Measurements from ENCODE around the gene TOLLIP. TPM values are rescaled to one million over a fixed set of nuclear protein-coding genes. Genes with fewer than 3 reads are reported as not detected.

Gene TOLLIP
- total and polyA plus RNA-seq, 9 of the 15 experiments (the other 6 are each of a cell fraction or from before 2014, with no cell fraction given): 0.23 to 22.8 (median 7.1) TPM

DNA sequence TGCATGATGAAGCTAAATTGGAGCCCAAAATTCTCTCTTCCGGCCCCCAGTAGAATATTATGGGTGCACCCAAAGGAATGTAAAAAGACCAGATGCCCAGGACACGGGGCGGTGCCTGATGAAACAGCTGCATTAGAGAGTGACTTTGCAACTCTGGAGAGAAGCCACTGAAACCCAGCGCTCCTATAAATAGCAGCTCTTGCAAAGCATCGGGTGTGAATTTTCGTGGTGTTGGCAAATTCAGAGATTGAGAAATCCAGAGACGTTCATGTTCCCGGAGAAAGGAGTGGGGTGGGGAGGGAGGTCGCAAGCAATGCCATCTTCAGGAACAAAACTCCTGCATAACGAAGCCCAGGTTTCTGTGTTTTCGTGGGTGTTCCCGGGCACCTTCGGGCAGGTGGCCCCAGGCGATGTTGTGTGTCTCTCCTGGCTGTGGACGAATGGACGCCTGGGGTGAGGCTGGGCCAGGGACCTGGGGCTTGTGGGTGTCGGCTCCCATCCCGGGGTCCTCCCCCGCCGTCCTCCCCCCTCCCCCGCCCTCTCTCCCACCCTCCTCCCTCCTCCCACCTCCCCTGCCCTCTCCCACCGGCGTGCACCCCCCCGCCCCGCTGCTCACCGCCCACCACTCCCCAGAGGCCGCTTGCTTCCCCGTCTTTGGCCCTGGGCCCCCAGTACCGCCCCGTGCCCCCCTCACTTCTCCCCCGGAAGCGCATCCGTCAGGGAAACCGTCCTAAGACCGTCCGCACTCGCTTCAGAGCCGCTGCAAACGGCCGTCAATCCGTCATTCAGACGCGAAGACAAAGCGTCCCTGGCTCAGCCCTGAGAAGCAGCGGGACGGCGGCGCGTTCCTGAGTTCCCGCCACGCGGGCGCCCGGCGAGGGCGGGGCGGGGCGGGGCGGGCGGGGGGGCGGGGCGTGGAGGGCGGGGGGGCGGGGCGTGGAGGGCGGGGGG, 26.7 kb upstream of the TOLLIP start (continued):
- TF ChIP-seq, protein P1, sequence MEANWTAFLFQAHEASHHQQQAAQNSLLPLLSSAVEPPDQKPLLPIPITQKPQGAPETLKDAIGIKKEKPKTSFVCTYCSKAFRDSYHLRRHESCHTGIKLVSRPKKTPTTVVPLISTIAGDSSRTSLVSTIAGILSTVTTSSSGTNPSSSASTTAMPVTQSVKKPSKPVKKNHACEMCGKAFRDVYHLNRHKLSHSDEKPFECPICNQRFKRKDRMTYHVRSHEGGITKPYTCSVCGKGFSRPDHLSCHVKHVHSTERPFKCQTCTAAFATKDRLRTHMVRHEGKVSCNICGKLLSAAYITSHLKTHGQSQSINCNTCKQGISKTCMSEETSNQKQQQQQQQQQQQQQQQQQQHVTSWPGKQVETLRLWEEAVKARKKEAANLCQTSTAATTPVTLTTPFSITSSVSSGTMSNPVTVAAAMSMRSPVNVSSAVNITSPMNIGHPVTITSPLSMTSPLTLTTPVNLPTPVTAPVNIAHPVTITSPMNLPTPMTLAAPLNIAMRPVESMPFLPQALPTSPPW (CRISPR knock-in tag; IDR thresholded peaks at IDR 0.05): peak; percentile 90
- TF ChIP-seq, protein P2, sequence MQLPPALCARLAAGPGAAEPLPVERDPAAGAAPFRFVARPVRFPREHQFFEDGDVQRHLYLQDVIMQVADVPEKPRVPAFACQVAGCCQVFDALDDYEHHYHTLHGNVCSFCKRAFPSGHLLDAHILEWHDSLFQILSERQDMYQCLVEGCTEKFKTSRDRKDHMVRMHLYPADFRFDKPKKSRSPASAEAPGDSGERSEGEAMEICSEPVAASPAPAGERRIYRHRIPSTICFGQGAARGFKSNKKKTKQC (CRISPR knock-in tag; IDR thresholded peaks at IDR 0.05): 0 out of 2 replicates have a peak, but pooled peaks have one; percentile 4
- TF ChIP-seq, protein P3, sequence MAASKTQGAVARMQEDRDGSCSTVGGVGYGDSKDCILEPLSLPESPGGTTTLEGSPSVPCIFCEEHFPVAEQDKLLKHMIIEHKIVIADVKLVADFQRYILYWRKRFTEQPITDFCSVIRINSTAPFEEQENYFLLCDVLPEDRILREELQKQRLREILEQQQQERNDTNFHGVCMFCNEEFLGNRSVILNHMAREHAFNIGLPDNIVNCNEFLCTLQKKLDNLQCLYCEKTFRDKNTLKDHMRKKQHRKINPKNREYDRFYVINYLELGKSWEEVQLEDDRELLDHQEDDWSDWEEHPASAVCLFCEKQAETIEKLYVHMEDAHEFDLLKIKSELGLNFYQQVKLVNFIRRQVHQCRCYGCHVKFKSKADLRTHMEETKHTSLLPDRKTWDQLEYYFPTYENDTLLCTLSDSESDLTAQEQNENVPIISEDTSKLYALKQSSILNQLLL (CRISPR knock-in tag; IDR thresholded peaks at IDR 0.05; ENCODE audit: borderline replicate concordance): no peak
- TF ChIP-seq HDAC1 (IDR thresholded peaks at IDR 0.05) (no peak), CREB1 (IDR thresholded peaks at IDR 0.05) (peak; percentile 23; the same call in 1 of the 2 replicates), CREB1 (CRISPR knock-in tag; IDR thresholded peaks at IDR 0.05) (no peak), MIER1 (IDR thresholded peaks at IDR 0.05; ENCODE audit: low read depth) (no peak), NBN (IDR thresholded peaks at IDR 0.05; ENCODE audit: low read depth) (peak; percentile 19; the same call in 1 of the 2 replicates), MAFG (tag; conservative IDR thresholded peaks at IDR 0.05) (peak; percentile 61), ZSCAN32 (CRISPR knock-in tag; IDR thresholded peaks at IDR 0.05) (no peak)
- TF ChIP-seq, protein P4, sequence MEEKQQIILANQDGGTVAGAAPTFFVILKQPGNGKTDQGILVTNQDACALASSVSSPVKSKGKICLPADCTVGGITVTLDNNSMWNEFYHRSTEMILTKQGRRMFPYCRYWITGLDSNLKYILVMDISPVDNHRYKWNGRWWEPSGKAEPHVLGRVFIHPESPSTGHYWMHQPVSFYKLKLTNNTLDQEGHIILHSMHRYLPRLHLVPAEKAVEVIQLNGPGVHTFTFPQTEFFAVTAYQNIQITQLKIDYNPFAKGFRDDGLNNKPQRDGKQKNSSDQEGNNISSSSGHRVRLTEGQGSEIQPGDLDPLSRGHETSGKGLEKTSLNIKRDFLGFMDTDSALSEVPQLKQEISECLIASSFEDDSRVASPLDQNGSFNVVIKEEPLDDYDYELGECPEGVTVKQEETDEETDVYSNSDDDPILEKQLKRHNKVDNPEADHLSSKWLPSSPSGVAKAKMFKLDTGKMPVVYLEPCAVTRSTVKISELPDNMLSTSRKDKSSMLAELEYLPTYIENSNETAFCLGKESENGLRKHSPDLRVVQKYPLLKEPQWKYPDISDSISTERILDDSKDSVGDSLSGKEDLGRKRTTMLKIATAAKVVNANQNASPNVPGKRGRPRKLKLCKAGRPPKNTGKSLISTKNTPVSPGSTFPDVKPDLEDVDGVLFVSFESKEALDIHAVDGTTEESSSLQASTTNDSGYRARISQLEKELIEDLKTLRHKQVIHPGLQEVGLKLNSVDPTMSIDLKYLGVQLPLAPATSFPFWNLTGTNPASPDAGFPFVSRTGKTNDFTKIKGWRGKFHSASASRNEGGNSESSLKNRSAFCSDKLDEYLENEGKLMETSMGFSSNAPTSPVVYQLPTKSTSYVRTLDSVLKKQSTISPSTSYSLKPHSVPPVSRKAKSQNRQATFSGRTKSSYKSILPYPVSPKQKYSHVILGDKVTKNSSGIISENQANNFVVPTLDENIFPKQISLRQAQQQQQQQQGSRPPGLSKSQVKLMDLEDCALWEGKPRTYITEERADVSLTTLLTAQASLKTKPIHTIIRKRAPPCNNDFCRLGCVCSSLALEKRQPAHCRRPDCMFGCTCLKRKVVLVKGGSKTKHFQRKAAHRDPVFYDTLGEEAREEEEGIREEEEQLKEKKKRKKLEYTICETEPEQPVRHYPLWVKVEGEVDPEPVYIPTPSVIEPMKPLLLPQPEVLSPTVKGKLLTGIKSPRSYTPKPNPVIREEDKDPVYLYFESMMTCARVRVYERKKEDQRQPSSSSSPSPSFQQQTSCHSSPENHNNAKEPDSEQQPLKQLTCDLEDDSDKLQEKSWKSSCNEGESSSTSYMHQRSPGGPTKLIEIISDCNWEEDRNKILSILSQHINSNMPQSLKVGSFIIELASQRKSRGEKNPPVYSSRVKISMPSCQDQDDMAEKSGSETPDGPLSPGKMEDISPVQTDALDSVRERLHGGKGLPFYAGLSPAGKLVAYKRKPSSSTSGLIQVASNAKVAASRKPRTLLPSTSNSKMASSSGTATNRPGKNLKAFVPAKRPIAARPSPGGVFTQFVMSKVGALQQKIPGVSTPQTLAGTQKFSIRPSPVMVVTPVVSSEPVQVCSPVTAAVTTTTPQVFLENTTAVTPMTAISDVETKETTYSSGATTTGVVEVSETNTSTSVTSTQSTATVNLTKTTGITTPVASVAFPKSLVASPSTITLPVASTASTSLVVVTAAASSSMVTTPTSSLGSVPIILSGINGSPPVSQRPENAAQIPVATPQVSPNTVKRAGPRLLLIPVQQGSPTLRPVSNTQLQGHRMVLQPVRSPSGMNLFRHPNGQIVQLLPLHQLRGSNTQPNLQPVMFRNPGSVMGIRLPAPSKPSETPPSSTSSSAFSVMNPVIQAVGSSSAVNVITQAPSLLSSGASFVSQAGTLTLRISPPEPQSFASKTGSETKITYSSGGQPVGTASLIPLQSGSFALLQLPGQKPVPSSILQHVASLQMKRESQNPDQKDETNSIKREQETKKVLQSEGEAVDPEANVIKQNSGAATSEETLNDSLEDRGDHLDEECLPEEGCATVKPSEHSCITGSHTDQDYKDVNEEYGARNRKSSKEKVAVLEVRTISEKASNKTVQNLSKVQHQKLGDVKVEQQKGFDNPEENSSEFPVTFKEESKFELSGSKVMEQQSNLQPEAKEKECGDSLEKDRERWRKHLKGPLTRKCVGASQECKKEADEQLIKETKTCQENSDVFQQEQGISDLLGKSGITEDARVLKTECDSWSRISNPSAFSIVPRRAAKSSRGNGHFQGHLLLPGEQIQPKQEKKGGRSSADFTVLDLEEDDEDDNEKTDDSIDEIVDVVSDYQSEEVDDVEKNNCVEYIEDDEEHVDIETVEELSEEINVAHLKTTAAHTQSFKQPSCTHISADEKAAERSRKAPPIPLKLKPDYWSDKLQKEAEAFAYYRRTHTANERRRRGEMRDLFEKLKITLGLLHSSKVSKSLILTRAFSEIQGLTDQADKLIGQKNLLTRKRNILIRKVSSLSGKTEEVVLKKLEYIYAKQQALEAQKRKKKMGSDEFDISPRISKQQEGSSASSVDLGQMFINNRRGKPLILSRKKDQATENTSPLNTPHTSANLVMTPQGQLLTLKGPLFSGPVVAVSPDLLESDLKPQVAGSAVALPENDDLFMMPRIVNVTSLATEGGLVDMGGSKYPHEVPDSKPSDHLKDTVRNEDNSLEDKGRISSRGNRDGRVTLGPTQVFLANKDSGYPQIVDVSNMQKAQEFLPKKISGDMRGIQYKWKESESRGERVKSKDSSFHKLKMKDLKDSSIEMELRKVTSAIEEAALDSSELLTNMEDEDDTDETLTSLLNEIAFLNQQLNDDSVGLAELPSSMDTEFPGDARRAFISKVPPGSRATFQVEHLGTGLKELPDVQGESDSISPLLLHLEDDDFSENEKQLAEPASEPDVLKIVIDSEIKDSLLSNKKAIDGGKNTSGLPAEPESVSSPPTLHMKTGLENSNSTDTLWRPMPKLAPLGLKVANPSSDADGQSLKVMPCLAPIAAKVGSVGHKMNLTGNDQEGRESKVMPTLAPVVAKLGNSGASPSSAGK (IDR thresholded peaks at IDR 0.05): peak; percentile 74

All from K562 (cell line).